NCI-H2196 (cell line): Measurements from ENCODE around the gene RPN2.
"Not testable (repeated sequence)": the region's sequence is repeated elsewhere in the genome, so short reads cannot be mapped to it uniquely, and the experiment has no call there.

Source experiments
- DNase-seq: peaks from one replicate; lab custom pipeline; 2025; ENCODE audit not compliant: unreplicated experiment; lab: John Stamatoyannopoulos, UW

Gene RPN2

GRCh38 chr20:37178839-37179682 is at the start of gene RPN2, which contains the start of gene MROH8:
RPN2 (plus strand) TSS chr20:37179330; CDS start chr20:37179357, 27 bp downstream.
MROH8 (minus strand) TSS chr20:37179548.
- DNase-seq: peak; percentile 92

- no peak for DNase-seq
Observed at GRCh38 chr20:37131486-37131885, 47.6 kb upstream of the RPN2 start.

GRCh38 chr20:37133952-37134351 is 45.2 kb upstream of the RPN2 start:
- no peak for DNase-seq

GRCh38 chr20:37137547-37137946 is 41.6 kb upstream of the RPN2 start:
- no peak for DNase-seq

GRCh38 chr20:37142708-37143107 is 36.4 kb upstream of the RPN2 start:
- DNase-seq: no peak

- DNase-seq: no peak
Observed at GRCh38 chr20:37144856-37145404, 34.2 kb upstream of the RPN2 start.

- no peak for DNase-seq
Observed at GRCh38 chr20:37147250-37147649, 31.9 kb upstream of the RPN2 start.

GRCh38 chr20:37150864-37151263 is 28.3 kb upstream of the RPN2 start:
- not testable (repeated sequence) for DNase-seq

GRCh38 chr20:37151529-37151928 is 27.6 kb upstream of the RPN2 start:
- DNase-seq: no peak

GRCh38 chr20:37152284-37152683 is 26.8 kb upstream of the RPN2 start:
- DNase-seq: no peak

- no peak for DNase-seq
Observed at GRCh38 chr20:37154684-37155298, 24.3 kb upstream of the RPN2 start.

GRCh38 chr20:37155987-37156386 is 23.1 kb upstream of the RPN2 start:
- DNase-seq: no peak

GRCh38 chr20:37158248-37158647 is 20.9 kb upstream of the RPN2 start:
- DNase-seq: no peak

GRCh38 chr20:37160683-37161082 is 18.4 kb upstream of the RPN2 start:
- DNase-seq: no peak

- DNase-seq: no peak
Observed at GRCh38 chr20:37161830-37162549, 17.1 kb upstream of the RPN2 start.

- DNase-seq: no peak
Observed at GRCh38 chr20:37162646-37163045, 16.5 kb upstream of the RPN2 start.

- DNase-seq: no peak
Observed at GRCh38 chr20:37163832-37164554, 15.1 kb upstream of the RPN2 start.

GRCh38 chr20:37165031-37165430 is 14.1 kb upstream of the RPN2 start:
- no peak for DNase-seq

GRCh38 chr20:37166867-37167266 is 12.3 kb upstream of the RPN2 start:
- no peak for DNase-seq

GRCh38 chr20:37172836-37173235 is 6.3 kb upstream of the RPN2 start:
- no peak for DNase-seq
